Panc1 (cell line): Measurements from ENCODE around the gene SIL1. TPM values are rescaled to one million over a fixed set of nuclear protein-coding genes. Genes with fewer than 3 reads are reported as not detected.

Experiments
- ATAC-seq: fragments of 200-7000 bp; cut with Tn5 transposase; 2 replicates; pipeline ENCODE4 v1.9.1; 2020; ENCODE audit warnings: mild to moderate bottlenecking, moderate library complexity
- BruUV-seq: library from RNA; stranded (reverse); fragments of 400-500 nt; replicated peaks from 2 replicates; lab custom pipeline; 2021; lab: Mats Ljungman, UMichigan
- CTCF ChIA-PET: fragments of 300-600 bp; sonication (Branson Sonifier 250); formaldehyde crosslinking; loops from one replicate; lab custom pipeline; 2022; ENCODE audit warnings: antibody characterized with exemption; lab: Charles Lee
- POLR2A ChIA-PET: fragments of 300-600 bp; sonication (Branson Sonifier 250); formaldehyde crosslinking; loops from one replicate; lab custom pipeline; 2022; ENCODE audit warnings: antibody characterized with exemption; lab: Charles Lee
- DNase-seq: peaks from one replicate; pipeline ENCODE4 v3.0.0-alpha.2; 2010; ENCODE audit warnings: low read depth, low spot score
- H3K27ac ChIP-seq: 2 replicates; pipeline ENCODE4 v1.5.1; 2011; ENCODE audit warnings: mild to moderate bottlenecking, low read length, inconsistent platforms
- H3K27me3 ChIP-seq: fragments of 200-500 bp; sonication (Bioruptor generic); 2 replicates; pipeline ENCODE4 v1.6.0; 2014; ENCODE audit warnings: low read length, inconsistent platforms; ENCODE audit not compliant: control insufficient read depth, insufficient read depth
- H3K36me3 ChIP-seq: fragments of 200-500 bp; sonication (Bioruptor generic); 2 replicates; pipeline ENCODE4 v1.5.1; 2014; ENCODE audit warnings: inconsistent platforms, mild to moderate bottlenecking, low read length, moderate library complexity; ENCODE audit not compliant: control insufficient read depth, insufficient read depth
- H3K4me1 ChIP-seq: 2 replicates; pipeline ENCODE4 v1.5.1; 2011; ENCODE audit warnings: inconsistent platforms, mild to moderate bottlenecking, low read length, moderate library complexity; ENCODE audit not compliant: control insufficient read depth, insufficient read depth
- H3K4me3 ChIP-seq, 2 experiments: 2 replicates each; pipeline ENCODE4 v1.5.1; 2011 to 2012; ENCODE audit warnings: low read depth in 2 of 2, low read length in 2 of 2, mild to moderate bottlenecking in 2 of 2, inconsistent platforms in 1 of 2, moderate library complexity in 1 of 2
- H3K9me3 ChIP-seq: fragments of 200-500 bp; sonication (Bioruptor generic); 2 replicates; pipeline ENCODE4 v1.5.1; 2014; ENCODE audit warnings: low read depth, mild to moderate bottlenecking, inconsistent platforms, low read length, moderate library complexity; ENCODE audit not compliant: control insufficient read depth, insufficient read depth
- CTCF ChIP-seq: fragments of 450-650 bp; IDR thresholded peaks from 2 replicates; pipeline ENCODE4 v1.5.1; 2017; ENCODE audit warnings: mild to moderate bottlenecking
- POLR2AphosphoS5 ChIP-seq: IDR thresholded peaks from 2 replicates; pipeline ENCODE4 v1.6.1; 2012; ENCODE audit warnings: mild to moderate bottlenecking, low read depth, low read length, moderate library complexity
- REST ChIP-seq, 2 experiments: IDR thresholded peaks; 2 replicates each; pipeline ENCODE4 v1.6.1; 2011 to 2012; ENCODE audit warnings: low read depth in 2 of 2, control low read depth in 1 of 2, low read length in 1 of 2, mild to moderate bottlenecking in 1 of 2, moderate library complexity in 1 of 2; ENCODE audit not compliant: insufficient read depth in 1 of 2
- SIN3A ChIP-seq: IDR thresholded peaks from 2 replicates; pipeline ENCODE4 v1.6.1; 2012; ENCODE audit warnings: low read depth, mild to moderate bottlenecking, low read length, moderate library complexity, borderline replicate concordance; ENCODE audit not compliant: insufficient read depth
- TCF7L2 ChIP-seq: IDR thresholded peaks from 2 replicates; pipeline ENCODE4 v1.6.1; 2011; ENCODE audit warnings: mild to moderate bottlenecking, low read depth, low read length, inconsistent platforms
- in situ Hi-C: cut with HindIII; loops from 2 replicates; pipeline ENCODE4 v1.10.0; 2016; ENCODE audit warnings: low sequenced_read_pairs, low pct_unique_long_range_greater_than_20kb
- intact Hi-C: fragments of 100-400 bp; cut with micrococcal nuclease; formaldehyde crosslinking; loops from one replicate; pipeline ENCODE4 v1.10.0; 2022; ENCODE audit not compliant: unreplicated experiment
- total RNA-seq: library from RNA; stranded (reverse); gene quantifications from one replicate; pipeline ENCODE4 v1.2.1, GENCODE V29; 2021; ENCODE audit not compliant: unreplicated experiment

Gene SIL1
- total RNA-seq, 1 experiment from 2014 or later, result 35.4 TPM

- ChIA-PET POLR2A (interaction anchor here (0.6 to 1.2 kb wide), 2 partner anchors 9 to 75 kb away, joined by 4 to 6 read pairs; no protein-coding TSS in a partner anchor), CTCF (no interaction called here)
- no peak overlapping the region for H3K27ac ChIP-seq
- BruUV-seq, result no TSS peak
- ATAC-seq (no peak), DNase-seq (no peak)
- H3K9me3 ChIP-seq, result no peaks in the 10 kb centered on the region
- intact Hi-C loops (no loop called here), in situ Hi-C loops (no loop called here)
- no peaks in the 10 kb centered on the region for H3K27me3 ChIP-seq
- TF ChIP-seq REST (IDR thresholded peaks at IDR 0.05; ENCODE audit: insufficient read depth in 1 of 2, low read depth in 2 of 2, low read length in 1 of 2), result no peak
- H3K4me1 ChIP-seq, result no peaks in the 10 kb centered on the region
- H3K36me3 ChIP-seq, result no peaks in the 10 kb centered on the region; the same call in 1 of the 2 replicates
- H3K4me3 ChIP-seq, result no peak overlapping the region
Measured at GRCh38 chr5:139125991-139126390, 72.2 kb downstream of the SIL1 start.

- Histone ChIP-seq H3K27ac (no peak overlapping the region), H3K36me3 (peaks cover 2% of the 10 kb centered on the region), H3K4me1 (no peaks in the 10 kb centered on the region), H3K4me3 (no peak overlapping the region), H3K9me3 (no peaks in the 10 kb centered on the region), H3K27me3 (no peaks in the 10 kb centered on the region)
- in situ Hi-C loops (no loop called here), intact Hi-C loops (no loop called here)
- TF ChIP-seq REST (IDR thresholded peaks at IDR 0.05; ENCODE audit: insufficient read depth in 1 of 2, low read depth in 2 of 2, low read length in 1 of 2), result no peak
- no peak for TF ChIP-seq SIN3A
- TF ChIP-seq CTCF, result no peak
- TF ChIP-seq POLR2AphosphoS5, result no peak
- no peak for TF ChIP-seq TCF7L2
- no peak for ATAC-seq
- BruUV-seq, result no TSS peak
- no peak for DNase-seq
- ChIA-PET POLR2A (interaction anchor here (1.2 kb wide), 1 partner anchor 10 kb away, joined by 4 read pairs; no protein-coding TSS in a partner anchor), CTCF (no interaction called here)
Measured at GRCh38 chr5:139124774-139125520, 73.2 kb downstream of the SIL1 start.
